ENCODE measurements around the gene MIF.
"Not testable (repeated sequence)": the region's sequence is repeated elsewhere in the genome, so short reads cannot be mapped to it uniquely, and the experiment has no call there.

The MIF gene

GRCh38 chr22:23904573-23905254 lies 10.5 kb downstream of the MIF start:
- DNase-seq: no peak

- no peak for DNase-seq
These were observed 12.5 kb downstream of the MIF start for GRCh38 chr22:23906641-23907040.

- not testable (repeated sequence) for DNase-seq
These were observed 13.2 kb downstream of the MIF start for GRCh38 chr22:23907423-23907822.

- DNase-seq: no peak
These were observed 14.5 kb downstream of the MIF start for GRCh38 chr22:23908587-23909205.

- no peak for DNase-seq
These were observed 15.2 kb downstream of the MIF start for GRCh38 chr22:23909296-23909898.

GRCh38 chr22:23910496-23911190 lies 16.5 kb downstream of the MIF start:
- DNase-seq: no peak

- no peak for DNase-seq
These were observed 17.3 kb downstream of the MIF start for GRCh38 chr22:23911318-23911980.

GRCh38 chr22:23912293-23912903 lies 18.2 kb downstream of the MIF start:
- DNase-seq: no peak

- DNase-seq: peak; percentile 46
These were observed 19.1 kb downstream of the MIF start for GRCh38 chr22:23913306-23913660.

- peak; percentile 100 for DNase-seq
These were observed 19.6 kb downstream of the MIF start for GRCh38 chr22:23913661-23914353.

GRCh38 chr22:23915290-23915689 lies 21.1 kb downstream of the MIF start:
- no peak for DNase-seq

- not testable (repeated sequence) for DNase-seq
These were observed 26.1 kb downstream of the MIF start for GRCh38 chr22:23920267-23920611.

- DNase-seq: not testable (repeated sequence)
These were observed 27.5 kb downstream of the MIF start for GRCh38 chr22:23921586-23922201.

- no peak for DNase-seq
These were observed 28.7 kb downstream of the MIF start for GRCh38 chr22:23922921-23923320.

GRCh38 chr22:23925020-23925606 lies 30.9 kb downstream of the MIF start:
- DNase-seq: no peak

GRCh38 chr22:23926561-23926960 lies 32.4 kb downstream of the MIF start:
- DNase-seq: no peak

- no peak for DNase-seq
These were observed 44.3 kb downstream of the MIF start for GRCh38 chr22:23938328-23939016.

- no peak for DNase-seq
These were observed 44.8 kb downstream of the MIF start for GRCh38 chr22:23939017-23939357.

- DNase-seq: not testable (repeated sequence)
These were observed 46.0 kb downstream of the MIF start for GRCh38 chr22:23940166-23940565.
